K562 (cell line): Measurements from ENCODE around the gene XPO6. TPM values are rescaled to one million over a fixed set of nuclear protein-coding genes. Genes with fewer than 3 reads are reported as not detected.

Experiments
- ATAC-seq: fragments of 200-7000 bp; cut with Tn5 transposase; 3 replicates; pipeline ENCODE4 v1.9.1; 2020; ENCODE audit warnings: moderate library complexity
- BruUV-seq: library from RNA; stranded (reverse); fragments of 400-500 nt; replicated peaks from 2 replicates; lab custom pipeline; 2021; lab: Mats Ljungman, UMichigan
- CTCF ChIA-PET: fragments of 300-600 bp; formaldehyde crosslinking; extraction: SDS; loops from one replicate; lab custom pipeline; 2021; ENCODE audit warnings: low intra/inter-chr PET ratio; lab: Yijun Ruan, JAX
- POLR2A ChIA-PET: fragments of 300-600, 350-650 bp; sonication (Branson Sonifier 250); formaldehyde crosslinking; extraction: SDS; loops from one replicate; lab custom pipeline; 2021; ENCODE audit warnings: antibody characterized with exemption, inconsistent platforms; lab: Yijun Ruan, JAX
- DNase-seq, 4 experiments: peaks; one replicate each; pipeline versions ENCODE4 v3.0.0 to v3.0.0-alpha.2; 2011 to 2018; ENCODE audit warnings: low spot score in 3 of 4, mixed read lengths in 3 of 4; ENCODE audit errors: extremely low read depth in 1 of 4
- FAIRE-seq: peaks from 2 replicates; lab custom pipeline; 2011; peaks lifted over from hg19 to GRCh38; lab: Jason Lieb, UNC
- H2AFZ ChIP-seq: 2 replicates; pipeline ENCODE4 v1.6.0; 2011; ENCODE audit warnings: low read depth, low read length, control low read depth, inconsistent platforms
- H3K27ac ChIP-seq: fragments of 200-600 bp; 3 replicates; pipeline ENCODE4 v1.8.0; 2011; ENCODE audit warnings: low read depth, mild to moderate bottlenecking, control low read depth, inconsistent platforms, low read length, moderate library complexity, mixed read lengths; ENCODE audit errors: extremely low read depth
- H3K27me3 ChIP-seq, 2 experiments: fragments of 300-600 bp in 1 of 2; 2 replicates in 1 of 2; 3 replicates in 1 of 2; pipeline versions ENCODE4 v1.6.0 to v1.8.0; 2011; ENCODE audit warnings: inconsistent platforms in 2 of 2, low read length in 2 of 2, mild to moderate bottlenecking in 1 of 2, mixed read lengths in 1 of 2, moderate library complexity in 1 of 2; ENCODE audit not compliant: control insufficient read depth in 2 of 2, insufficient read depth in 2 of 2
- H3K36me3 ChIP-seq: fragments of 300-600 bp; 3 replicates; pipeline ENCODE4 v1.8.0; 2011; ENCODE audit warnings: mild to moderate bottlenecking, low read length, inconsistent platforms; ENCODE audit not compliant: control insufficient read depth, insufficient read depth
- H3K4me1 ChIP-seq, 2 experiments: fragments of 200-600 bp in 1 of 2; replicated peaks in 1 of 2; 2 replicates in 1 of 2; 3 replicates in 1 of 2; pipeline versions ENCODE4 v1.5.1 to v1.8.0; 2011; ENCODE audit warnings: inconsistent platforms in 2 of 2, low read length in 2 of 2, mild to moderate bottlenecking in 1 of 2, mixed read lengths in 1 of 2, moderate library complexity in 1 of 2; ENCODE audit not compliant: control insufficient read depth in 2 of 2, insufficient read depth in 2 of 2
- H3K4me2 ChIP-seq: 2 replicates; pipeline ENCODE4 v1.6.1; 2011; ENCODE audit warnings: low read length, control low read depth, inconsistent platforms, mixed read lengths; ENCODE audit not compliant: insufficient read depth
- H3K4me3 ChIP-seq: fragments of 200-600 bp; sonication (generic), shearing (Covaris generic); 2 replicates; pipeline ENCODE4 v1.5.1; 2016; ENCODE audit warnings: control low read depth, inconsistent platforms
- H3K79me2 ChIP-seq: fragments of 200-600 bp; 3 replicates; pipeline ENCODE4 v1.8.0; 2011; ENCODE audit warnings: low read length, inconsistent platforms; ENCODE audit not compliant: control insufficient read depth, insufficient read depth
- H3K9ac ChIP-seq, 2 experiments: 2 replicates each; pipeline versions ENCODE4 v1.6.0 to v1.6.1; 2011; ENCODE audit warnings: low read depth in 2 of 2, low read length in 2 of 2, control low read depth in 1 of 2, inconsistent platforms in 1 of 2, mild to moderate bottlenecking in 1 of 2, mixed read lengths in 1 of 2; ENCODE audit not compliant: insufficient read depth in 1 of 2
- H3K9me1 ChIP-seq: one replicate; pipeline ENCODE4 v1.6.0; 2011; ENCODE audit warnings: inconsistent platforms, mild to moderate bottlenecking, low read length, moderate library complexity; ENCODE audit not compliant: control insufficient read depth, insufficient read depth
- H3K9me3 ChIP-seq: replicated peaks from 2 replicates; pipeline ENCODE4 v1.5.1; 2011; ENCODE audit warnings: low read depth, low read length, inconsistent platforms; ENCODE audit not compliant: control insufficient read depth, insufficient read depth
- H4K20me1 ChIP-seq: replicated peaks from 2 replicates; pipeline ENCODE4 v1.6.1; 2011; ENCODE audit warnings: low read length, inconsistent platforms, mixed read lengths; ENCODE audit not compliant: control insufficient read depth, insufficient read depth
- E2F8 ChIP-seq: fragments of 450-650 bp; IDR thresholded peaks from 2 replicates; pipeline ENCODE4 v1.7.1; 2018; ENCODE audit warnings: mild to moderate bottlenecking, low read depth; ENCODE audit not compliant: partially characterized antibody
- FOXK2 ChIP-seq, 2 experiments: fragments of 450-650 bp; IDR thresholded peaks in 1 of 2; conservative IDR thresholded peaks in 1 of 2; 2 replicates each; pipeline ENCODE4 v1.6.1; 2016; ENCODE audit warnings: low read depth in 2 of 2, mild to moderate bottlenecking in 1 of 2
- FUS ChIP-seq: fragments of 200-400 bp; formaldehyde crosslinking; optimal IDR thresholded peaks from 2 replicates; pipeline ENCODE3; 2017; ENCODE audit warnings: low read depth, low read length
- HOMEZ ChIP-seq: fragments of 250-450 bp; sonication (Bioruptor Pico); IDR thresholded peaks from 2 replicates; pipeline ENCODE4 v1.4.0; 2020; ENCODE audit warnings: mild to moderate bottlenecking, moderate library complexity
- MED1 ChIP-seq: sonication (generic); formaldehyde crosslinking; IDR thresholded peaks from 2 replicates; pipeline ENCODE4 v1.8.1; 2023; ENCODE audit warnings: missing genetic modification reagents, borderline replicate concordance
- THRAP3 ChIP-seq: fragments of 450-650 bp; IDR thresholded peaks from 2 replicates; pipeline ENCODE4 v1.6.1; 2016; ENCODE audit warnings: mild to moderate bottlenecking, inconsistent platforms, borderline replicate concordance
- ZNF445 ChIP-seq: fragments of 250-450 bp; sonication (Bioruptor Pico); IDR thresholded peaks from 2 replicates; pipeline ENCODE4 v1.4.0; 2020; ENCODE audit warnings: low read depth, mild to moderate bottlenecking, moderate library complexity
- ZNF668 ChIP-seq: fragments of 250-450 bp; sonication (Bioruptor Pico); IDR thresholded peaks from 2 replicates; pipeline ENCODE4 v1.8.0; 2022; ENCODE audit warnings: mild to moderate bottlenecking, inconsistent platforms
- WGBS: fragments of 100-300 bp; shearing (Covaris generic); methylation state at CpG from one replicate; pipeline ENCODE4 v1.1.6; 2016; ENCODE audit warnings: low coverage, mixed read lengths; ENCODE audit not compliant: insufficient coverage; ENCODE audit errors: missing lambda C conversion rate; 5-methylcytosine and 5-hydroxymethylcytosine counted together
- in situ Hi-C: fragments of 300-500 bp; cut with MboI; formaldehyde crosslinking; loops from 4 replicates; pipeline ENCODE4 v1.15.0; 2018; ENCODE audit warnings: inconsistent platforms, mixed read lengths
- intact Hi-C: fragments of 100-400 bp; cut with micrococcal nuclease; formaldehyde crosslinking; loops from 2 replicates; pipeline ENCODE4 v1.14.2; 2022
- polyA plus RNA-seq, 8 experiments: library from polyadenylated mRNA; depleted of rRNA in 4 of 8; stranded (reverse) in 5 of 8; unstranded in 3 of 8; fragments of >200 nt; fragmentation: Nextera tagmentation in 2 of 8; fragmentation: Illumina TruSeq in 1 of 8; extraction: Ambion mirVana in 2 of 8; extraction: Trizol in 1 of 8; gene quantifications; 2 replicates each; pipeline versions ENCODE4 v1.2.1 to v1.2.3, GENCODE V29; 2011 to 2014; ENCODE audit warnings: inconsistent platforms in 1 of 8, missing spikeins in 1 of 8
- total RNA-seq, 7 experiments: library from RNA; depleted of rRNA in 6 of 7; stranded (reverse); fragments of >200 nt in 6 of 7; fragmentation: Illumina TruSeq in 2 of 7; extraction: Trizol in 2 of 7; gene quantifications; 2 replicates each; pipeline versions ENCODE4 v1.2.1 to v1.2.3, GENCODE V29; 2011 to 2021; ENCODE audit warnings: low replicate concordance in 1 of 7
- TF ChIP-seq, protein P1 (sequence below): fragments of 250-450 bp; sonication (Bioruptor Pico); IDR thresholded peaks from 2 replicates; pipeline ENCODE4 v1.8.0; 2022; ENCODE audit warnings: inconsistent platforms, mild to moderate bottlenecking, moderate library complexity, borderline replicate concordance

The XPO6 gene
- total and polyA plus RNA-seq, 9 of the 15 experiments (the other 6 are each of a cell fraction or from before 2014, with no cell fraction given): 11.2 to 196 (median 119) TPM

DNA sequence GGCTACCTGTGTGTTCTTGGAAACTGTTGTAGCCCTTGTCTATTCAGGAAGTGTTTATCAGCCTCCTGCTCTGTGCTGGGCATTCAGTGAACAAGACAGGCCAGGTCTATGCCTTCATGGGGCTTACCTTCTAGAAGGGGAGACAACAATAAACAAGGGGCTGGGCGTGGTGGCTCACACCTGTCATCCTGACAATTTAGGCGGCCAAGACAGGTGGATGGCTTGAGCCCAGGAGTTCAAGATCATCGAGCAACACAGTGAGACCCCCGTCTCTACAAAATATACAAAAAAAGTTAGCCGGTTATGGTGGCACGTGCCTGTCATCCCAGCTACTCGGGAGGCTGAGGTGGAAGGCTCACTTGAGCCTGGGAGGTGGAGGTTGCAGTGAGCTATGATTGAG, 142.8 kb downstream of the XPO6 start:
- Histone ChIP-seq H4K20me1 (peaks cover 6% of the 10 kb centered on the region; the same call in 1 of the 2 replicates), H3K9ac (no peak overlapping the region), H3K36me3 (no peaks in the 10 kb centered on the region), H3K27ac (no peak overlapping the region), H3K4me3 (no peak overlapping the region), H2AFZ (no peak overlapping the region), H3K4me1 (no peaks in the 10 kb centered on the region)
- ATAC-seq (no peak), FAIRE-seq (no peak)
- intact Hi-C loops (no loop called here), in situ Hi-C loops (loop anchor here (5.0 kb wide), 1 partner anchor 102 kb away; no protein-coding TSS in a partner anchor)
- WGBS: 0% methylated on average over 7 of the region's 7 CpGs
- BruUV-seq: no TSS peak
- CTCF ChIA-PET: interaction anchor here (1.3 kb wide), 1 partner anchor 97 kb away, joined by 8 read pairs; no protein-coding TSS in a partner anchor
- POLR2A ChIA-PET: interaction anchor here (0.6 to 0.7 kb wide), 2 partner anchors 14 to 184 kb away, joined by 3 read pairs; no protein-coding TSS in a partner anchor
- TF ChIP-seq, protein P1, sequence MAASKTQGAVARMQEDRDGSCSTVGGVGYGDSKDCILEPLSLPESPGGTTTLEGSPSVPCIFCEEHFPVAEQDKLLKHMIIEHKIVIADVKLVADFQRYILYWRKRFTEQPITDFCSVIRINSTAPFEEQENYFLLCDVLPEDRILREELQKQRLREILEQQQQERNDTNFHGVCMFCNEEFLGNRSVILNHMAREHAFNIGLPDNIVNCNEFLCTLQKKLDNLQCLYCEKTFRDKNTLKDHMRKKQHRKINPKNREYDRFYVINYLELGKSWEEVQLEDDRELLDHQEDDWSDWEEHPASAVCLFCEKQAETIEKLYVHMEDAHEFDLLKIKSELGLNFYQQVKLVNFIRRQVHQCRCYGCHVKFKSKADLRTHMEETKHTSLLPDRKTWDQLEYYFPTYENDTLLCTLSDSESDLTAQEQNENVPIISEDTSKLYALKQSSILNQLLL (CRISPR knock-in tag): no peak
- no peak for TF ChIP-seq ZNF445 (CRISPR knock-in tag)
- no peak for TF ChIP-seq E2F8
- TF ChIP-seq MED1 (CRISPR knock-in tag): no peak
- no peak for TF ChIP-seq ZNF668 (CRISPR knock-in tag)
- no peak for TF ChIP-seq HOMEZ (CRISPR knock-in tag)
- no peak for TF ChIP-seq THRAP3
- TF ChIP-seq FUS: no peak
- TF ChIP-seq FOXK2 (conservative IDR thresholded peaks at IDR 0.05 in 1 of 2, IDR thresholded peaks at IDR 0.05 in 1 of 2; ENCODE audit: low read depth in 2 of 2): no peak
- TF ChIP-seq, all 486 proteins: peak for 0
- peaks cover 29 to 62% of the 10 kb centered on the region in 2 experiments for H3K27me3 ChIP-seq
- no peak overlapping the region for H3K4me2 ChIP-seq
- no peaks in the 10 kb centered on the region for H3K79me2 ChIP-seq
- DNase-seq: no peak
- no peaks in the 10 kb centered on the region for H3K9me1 ChIP-seq
- H3K9me3 ChIP-seq: no peaks in the 10 kb centered on the region
